Upper lobe of right lung (tissue), 1 donor: ENCODE data around the gene ZNF138. TPM values are rescaled to one million over a fixed set of nuclear protein-coding genes. Genes with fewer than 3 reads are reported as not detected.
"Not testable (repeated sequence)": the region's sequence is repeated elsewhere in the genome, so short reads cannot be mapped to it uniquely, and the experiment has no call there.

Source experiments
- ATAC-seq: fragments of 200-7000 bp; cut with Tn5 transposase; one replicate; pipeline ENCODE4 v1.9.1; 2020; ENCODE audit warnings: mild to moderate bottlenecking, moderate library complexity
- DNase-seq: peaks from one replicate; pipeline ENCODE4 v3.0.0-alpha.2; 2020
- H3K27ac ChIP-seq: fragments of 200-600 bp; one replicate; pipeline ENCODE4 v1.8.0; 2022
- H3K27me3 ChIP-seq: fragments of 200-600 bp; one replicate; pipeline ENCODE4 v1.8.0; 2022; ENCODE audit warnings: mild to moderate bottlenecking
- H3K36me3 ChIP-seq: fragments of 200-600 bp; one replicate; pipeline ENCODE4 v1.8.0; 2022
- H3K4me1 ChIP-seq: fragments of 200-600 bp; one replicate; pipeline ENCODE4 v1.8.0; 2022
- H3K4me3 ChIP-seq: fragments of 200-600 bp; one replicate; pipeline ENCODE4 v1.8.0; 2022; ENCODE audit warnings: mild to moderate bottlenecking
- H3K9me3 ChIP-seq: fragments of 200-600 bp; one replicate; pipeline ENCODE4 v1.8.0; 2022
- CTCF ChIP-seq: fragments of 200-600 bp; IDR thresholded peaks from one replicate; pipeline ENCODE4 v1.8.0; 2022; ENCODE audit warnings: antibody characterized with exemption
- intact Hi-C: fragments of 100-400 bp; cut with DNase I; formaldehyde crosslinking; loops from one replicate; pipeline ENCODE4 v1.11.0; 2022
- total RNA-seq: library from RNA; stranded (reverse); fragmentation: NEBNext Ultra II Directional; extraction: Animal tissue kit (Norgen Biotek cat#: 25700); gene quantifications from one replicate; pipeline ENCODE4 v1.2.1, GENCODE V29; 2021
- donor health status: DM: no; HTN: yes; CAD: no; lungs with severe emphysema.

Gene ZNF138
- total RNA-seq, 1 donor from 2014 or later: 5.2 TPM

GRCh38 chr7:64793106-64793755 is 997 bp upstream of the ZNF138 start:
- ATAC-seq (no peak), DNase-seq (no peak)
- H3K4me3 ChIP-seq: no peak overlapping the region
- H3K27me3 ChIP-seq: no peaks in the 10 kb centered on the region
- peaks cover 8% of the 10 kb centered on the region for H3K4me1 ChIP-seq
- intact Hi-C loops: no loop called here
- TF ChIP-seq CTCF: no peak
- H3K9me3 ChIP-seq: no peaks in the 10 kb centered on the region
- H3K27ac ChIP-seq: no peak overlapping the region
- no peaks in the 10 kb centered on the region for H3K36me3 ChIP-seq

- H3K27ac ChIP-seq: no peak overlapping the region
- no peak for ATAC-seq
- TF ChIP-seq CTCF: no peak
These were observed 948 bp downstream of the ZNF138 start for GRCh38 chr7:64795176-64795575.

GRCh38 chr7:64799169-64799568 is 4.9 kb downstream of the ZNF138 start:
- DNase-seq, H3K9me3 ChIP-seq, H3K4me1 ChIP-seq, H3K4me3 ChIP-seq, H3K27ac ChIP-seq, H3K27me3 ChIP-seq, intact Hi-C loops, ATAC-seq: not testable (repeated sequence)
- H3K36me3 ChIP-seq: peaks cover 35% of the 10 kb centered on the region

More at GRCh38 chr7:64795176-64795575, 948 bp downstream of the ZNF138 start:
- DNase-seq: no peak
- H3K9me3 ChIP-seq: no peaks in the 10 kb centered on the region
- H3K36me3 ChIP-seq: peaks cover 12% of the 10 kb centered on the region
- no peaks in the 10 kb centered on the region for H3K27me3 ChIP-seq
- peak overlapping the region; percentile 77 for H3K4me3 ChIP-seq
- peaks cover 8% of the 10 kb centered on the region for H3K4me1 ChIP-seq
- intact Hi-C loops: no loop called here

GRCh38 chr7:64802699-64803098 is 8.5 kb downstream of the ZNF138 start:
- H3K27ac ChIP-seq: no peak overlapping the region
- H3K27me3 ChIP-seq: no peaks in the 10 kb centered on the region
- peaks cover 35% of the 10 kb centered on the region for H3K36me3 ChIP-seq
- H3K9me3 ChIP-seq: no peaks in the 10 kb centered on the region
- ATAC-seq (no peak), DNase-seq (no peak)
- intact Hi-C loops: no loop called here
- no peaks in the 10 kb centered on the region for H3K4me1 ChIP-seq
- no peak for TF ChIP-seq CTCF
- H3K4me3 ChIP-seq: no peak overlapping the region

GRCh38 chr7:64807731-64808365 is 13.6 kb downstream of the ZNF138 start:
- Histone ChIP-seq H3K27ac (no peak overlapping the region), H3K27me3 (no peaks in the 10 kb centered on the region), H3K36me3 (peaks cover 11% of the 10 kb centered on the region), H3K4me3 (no peak overlapping the region), H3K4me1 (no peaks in the 10 kb centered on the region), H3K9me3 (no peaks in the 10 kb centered on the region)
- ATAC-seq (no peak), DNase-seq (no peak)
- no peak for TF ChIP-seq CTCF
- intact Hi-C loops: no loop called here

GRCh38 chr7:64811767-64812166 is 17.5 kb downstream of the ZNF138 start:
- H3K4me3 ChIP-seq: no peak overlapping the region
- TF ChIP-seq CTCF: no peak
- H3K4me1 ChIP-seq: no peaks in the 10 kb centered on the region
- no peaks in the 10 kb centered on the region for H3K9me3 ChIP-seq
- no peaks in the 10 kb centered on the region for H3K36me3 ChIP-seq
- H3K27ac ChIP-seq: no peak overlapping the region
- intact Hi-C loops: no loop called here
- no peak for ATAC-seq
- no peak for DNase-seq
- no peaks in the 10 kb centered on the region for H3K27me3 ChIP-seq
